Effector memory CD8-positive, alpha-beta T cell (primary cell): ENCODE data around the gene GDPGP1.
A peak's percentile ranks its signal among the peaks of the same experiment; 100 is the strongest.
"Not testable (repeated sequence)": the region's sequence is repeated elsewhere in the genome, so short reads cannot be mapped to it uniquely, and the experiment has no call there.

Experiments used
- ATAC-seq: fragments of 150-1000 bp; cut with Tn5 transposase; replicated peaks from 2 replicates; pipeline ENCODE4 v1.10.0; 2021; ENCODE audit warnings: mild to moderate bottlenecking, moderate library complexity
- DNase-seq, 3 experiments: peaks; one replicate each; pipeline ENCODE4 v3.0.0; 2021
- H3K27ac Mint-ChIP-seq, 2 donors: one replicate each; pipeline ENCODE4 v1.8.0; 2022; ENCODE audit warnings: mild to moderate bottlenecking in 2 of 2, mixed read lengths in 2 of 2, moderate library complexity in 2 of 2
- H3K27me3 Mint-ChIP-seq, 2 donors: one replicate each; pipeline ENCODE4 v1.8.0; 2022; ENCODE audit warnings: mixed read lengths in 2 of 2
- H3K36me3 Mint-ChIP-seq: one replicate; pipeline ENCODE4 v1.8.0; 2022; ENCODE audit warnings: mild to moderate bottlenecking, moderate library complexity, mixed read lengths; ENCODE audit not compliant: insufficient read depth
- H3K4me1 Mint-ChIP-seq, 2 donors: one replicate each; pipeline ENCODE4 v1.8.0; 2022; ENCODE audit warnings: low read depth in 2 of 2, mixed read lengths in 2 of 2
- H3K4me3 Mint-ChIP-seq, 2 donors: one replicate each; pipeline ENCODE4 v1.8.0; 2022; ENCODE audit warnings: mild to moderate bottlenecking in 2 of 2, mixed read lengths in 2 of 2, moderate library complexity in 2 of 2
- H3K9me3 Mint-ChIP-seq, 2 donors: one replicate each; pipeline ENCODE4 v1.8.0; 2022; ENCODE audit warnings: mixed read lengths in 2 of 2

The GDPGP1 gene

DNA sequence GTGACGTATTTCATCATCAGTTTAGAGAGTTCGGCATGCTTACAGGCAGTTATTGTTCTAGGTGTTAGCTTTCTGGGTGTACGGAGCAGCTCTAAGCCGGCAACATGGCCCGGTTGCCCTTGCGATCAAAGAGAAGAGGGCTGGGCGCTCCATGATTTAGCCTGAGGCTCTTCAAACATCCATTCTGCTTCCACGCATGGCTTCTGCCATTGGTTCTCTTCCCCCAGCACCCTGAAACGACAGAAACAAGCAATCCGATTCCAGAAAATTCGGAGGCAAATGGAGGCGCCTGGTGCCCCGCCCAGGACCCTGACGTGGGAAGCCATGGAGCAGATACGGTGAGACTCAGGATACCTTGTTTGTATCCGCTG is 32.0 kb downstream of the GDPGP1 start:
- H3K4me3 Mint-ChIP-seq: peak overlapping the region; percentile 98 to 100

DNA sequence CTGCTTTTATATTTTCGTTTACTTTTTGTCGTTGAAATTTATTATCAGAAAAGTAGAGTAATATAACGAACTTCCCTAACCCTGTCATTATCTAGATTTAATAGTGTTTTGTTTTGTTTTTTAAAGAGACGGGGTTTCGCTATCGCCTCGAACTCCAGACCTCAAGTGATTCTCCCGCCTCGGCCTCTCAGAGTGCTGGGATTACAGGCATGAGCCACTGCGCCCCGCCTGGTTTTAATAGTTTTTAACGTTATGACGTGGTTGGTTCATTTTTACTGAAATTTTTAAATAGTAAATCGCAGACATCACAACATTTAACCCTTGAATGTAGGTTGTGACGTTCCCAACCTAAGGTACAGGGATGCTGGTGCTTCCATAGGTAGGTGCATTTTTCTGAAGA is 32.5 kb downstream of the GDPGP1 start:
- Mint-ChIP-seq H3K9me3 (no peaks in the 10 kb centered on the region), H3K27me3 (no peaks in the 10 kb centered on the region), H3K27ac (peak overlapping the region; percentile 96 to 97), H3K4me1 (peaks cover 45 to 49% of the 10 kb centered on the region in 2 donors), H3K36me3 (peaks cover 45% of the 10 kb centered on the region), H3K4me3 (peak overlapping the region; percentile 98 to 100)
- ATAC-seq (no peak), DNase-seq (peak in 1 of 3 experiments; percentile 21)

More for the DNA sequence above, 32.0 kb downstream of the GDPGP1 start:
- ATAC-seq (peak; percentile 15), DNase-seq (no peak)
- peaks cover 43 to 45% of the 10 kb centered on the region in 2 donors for H3K4me1 Mint-ChIP-seq
- H3K9me3 Mint-ChIP-seq: no peaks in the 10 kb centered on the region
- no peaks in the 10 kb centered on the region for H3K27me3 Mint-ChIP-seq
- H3K36me3 Mint-ChIP-seq: peaks cover 40% of the 10 kb centered on the region
- peak overlapping the region; percentile 96 to 97 for H3K27ac Mint-ChIP-seq

DNA sequence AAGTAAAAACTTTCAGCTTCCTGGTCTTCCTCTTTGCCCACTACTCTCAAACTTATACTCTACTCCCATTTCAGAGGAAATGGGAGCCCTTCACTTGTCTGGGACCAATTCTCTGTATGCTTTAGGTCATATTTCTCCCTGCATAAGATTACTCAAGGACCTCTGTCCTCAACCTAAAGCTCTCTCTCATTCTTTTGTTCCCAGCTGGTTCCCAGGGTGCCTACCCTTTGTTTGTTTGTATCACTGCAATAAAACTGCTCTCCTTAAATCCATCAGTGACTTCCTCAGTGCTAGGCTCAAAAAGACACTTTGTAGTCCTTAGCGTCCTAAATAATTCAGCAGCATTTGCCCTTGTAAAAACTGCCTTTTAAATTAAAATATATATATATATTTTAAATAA is 34.4 kb downstream of the GDPGP1 start:
- Mint-ChIP-seq H3K27ac (peak overlapping the region; percentile 79 to 96), H3K36me3 (peaks cover 62% of the 10 kb centered on the region), H3K4me3 (peak overlapping the region; percentile 98 to 100), H3K4me1 (peaks cover 52 to 61% of the 10 kb centered on the region in 2 donors), H3K27me3 (no peaks in the 10 kb centered on the region), H3K9me3 (no peaks in the 10 kb centered on the region)
- no peak for ATAC-seq
- DNase-seq: no peak

DNA sequence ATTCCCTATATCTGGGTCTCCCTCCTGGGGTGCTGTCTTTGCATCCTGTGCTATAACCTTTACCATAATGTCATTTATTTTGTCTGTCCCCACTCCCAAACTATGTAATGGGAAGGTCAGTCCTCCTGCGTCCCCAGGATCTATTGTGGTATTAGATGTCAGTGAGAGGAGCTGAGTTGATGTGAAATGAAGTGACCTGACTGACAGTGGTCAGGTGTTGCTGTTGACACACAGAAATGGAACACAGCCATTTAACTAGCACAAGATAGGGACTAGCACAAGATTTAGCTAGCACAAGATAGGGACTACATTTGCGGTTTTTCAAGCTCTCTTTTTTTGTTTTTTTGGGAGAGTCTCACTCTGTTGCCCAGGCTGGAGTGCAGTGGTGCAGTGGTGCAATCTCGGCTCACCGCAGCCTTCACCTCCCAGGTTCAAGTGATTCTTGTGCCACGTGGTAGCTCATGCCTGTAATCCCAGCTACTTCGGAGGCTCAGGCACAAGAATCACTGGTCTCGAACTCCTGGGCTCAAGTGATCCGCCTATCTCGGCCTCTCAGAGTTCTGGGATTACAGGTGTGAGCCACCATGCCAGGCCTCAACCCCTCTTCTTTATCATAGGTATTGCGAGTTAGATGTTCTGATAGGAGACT is 36.6 kb downstream of the GDPGP1 start:
- Mint-ChIP-seq H3K9me3 (no peaks in the 10 kb centered on the region), H3K4me3 (peak overlapping the region; percentile 17 to 98), H3K4me1 (peaks cover 51 to 56% of the 10 kb centered on the region in 2 donors), H3K36me3 (peaks cover 70% of the 10 kb centered on the region), H3K27ac (peak overlapping the region; percentile 4 to 84), H3K27me3 (no peaks in the 10 kb centered on the region)
- no peak for DNase-seq
- no peak for ATAC-seq

DNA sequence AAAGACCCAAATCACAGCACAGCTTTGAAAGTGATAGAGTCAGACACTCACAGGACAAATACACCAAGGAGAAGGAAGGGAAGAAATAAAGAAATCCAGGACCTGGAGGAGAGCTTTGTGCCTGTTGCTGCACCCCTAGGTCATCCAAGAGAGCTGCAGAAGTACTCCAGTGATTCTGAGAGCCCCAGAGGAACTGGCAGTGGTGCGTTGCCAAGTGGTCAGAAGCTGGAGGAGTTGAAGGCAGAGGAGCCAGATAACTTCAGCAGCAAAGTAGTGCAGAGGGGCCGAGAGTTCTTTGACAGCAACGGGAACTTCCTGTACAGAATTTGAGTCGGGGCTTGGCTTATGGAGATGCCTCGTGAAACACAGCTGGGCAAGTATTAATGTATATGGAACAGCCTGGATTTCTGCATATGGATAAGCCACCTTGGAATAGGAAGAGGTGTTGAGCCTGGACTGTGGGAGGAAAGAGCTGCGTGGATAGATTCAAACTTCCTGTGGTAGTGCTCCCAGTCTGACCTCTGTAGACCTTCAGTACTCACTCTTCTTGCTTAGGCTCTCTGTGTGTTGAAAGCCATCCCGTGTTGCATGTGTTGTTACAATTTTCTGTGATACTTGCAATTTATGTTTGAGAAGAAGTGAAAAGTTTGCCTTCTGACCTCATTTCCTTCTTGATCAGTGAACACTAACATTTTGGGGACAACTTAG is 37.6 kb downstream of the GDPGP1 start:
- H3K27me3 Mint-ChIP-seq: no peaks in the 10 kb centered on the region
- DNase-seq (no peak), ATAC-seq (no peak)
- no peaks in the 10 kb centered on the region for H3K9me3 Mint-ChIP-seq
- H3K36me3 Mint-ChIP-seq: peaks cover 65% of the 10 kb centered on the region
- H3K27ac Mint-ChIP-seq: peak overlapping the region in 1 of 2 donors; percentile 4
- peaks cover 44 to 50% of the 10 kb centered on the region in 2 donors for H3K4me1 Mint-ChIP-seq
- H3K4me3 Mint-ChIP-seq: no peak overlapping the region

DNA sequence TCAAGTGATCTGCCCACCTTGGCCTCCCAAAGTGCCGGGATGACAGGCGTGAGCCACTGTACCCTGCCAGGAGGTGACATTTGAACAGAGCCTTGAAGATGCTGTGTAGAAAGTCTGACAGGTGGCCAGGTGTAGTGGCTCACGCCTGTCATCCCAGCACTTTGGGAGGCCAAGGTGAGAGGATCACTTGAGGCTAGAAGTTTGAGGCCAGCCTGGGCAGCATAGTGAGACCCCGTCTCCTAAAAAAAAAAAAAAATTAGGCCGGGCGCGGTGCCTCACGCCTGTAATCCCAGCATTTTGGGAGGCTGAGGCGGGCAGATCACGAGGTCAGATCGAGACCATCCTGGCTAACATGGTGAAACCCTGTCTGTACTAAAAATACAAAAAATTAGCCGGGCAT is 44.5 kb downstream of the GDPGP1 start:
- not testable (repeated sequence) for H3K4me1 Mint-ChIP-seq, H3K27ac Mint-ChIP-seq

DNA sequence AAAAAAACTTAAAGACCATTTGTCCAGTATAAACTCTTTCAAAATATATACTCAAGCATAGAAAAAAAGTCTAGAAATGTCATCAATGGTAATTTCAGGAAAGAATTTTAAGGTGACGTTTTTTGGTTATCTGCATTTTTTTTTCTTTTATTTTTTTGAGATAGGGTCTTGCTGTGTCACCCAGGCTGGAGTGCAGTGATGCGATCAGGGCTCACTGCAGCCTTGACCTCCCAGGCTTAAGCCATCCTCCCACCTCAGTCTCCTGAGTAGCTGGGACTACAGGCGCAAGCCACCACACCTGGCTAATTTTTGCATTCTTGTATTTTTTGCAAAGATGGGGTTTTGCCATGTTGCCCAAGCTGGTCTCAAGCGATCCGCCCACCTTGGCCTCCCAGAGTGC is 46.7 kb downstream of the GDPGP1 start:
- H3K27ac Mint-ChIP-seq: peak overlapping the region in 1 of 2 donors; percentile 71
- H3K4me1 Mint-ChIP-seq: not testable (repeated sequence)
- H3K36me3 Mint-ChIP-seq: peaks cover 11% of the 10 kb centered on the region

More for the DNA sequence above, 44.5 kb downstream of the GDPGP1 start:
- not testable (repeated sequence) for ATAC-seq, H3K27me3 Mint-ChIP-seq, DNase-seq, H3K4me3 Mint-ChIP-seq, H3K9me3 Mint-ChIP-seq
- peaks cover 25% of the 10 kb centered on the region for H3K36me3 Mint-ChIP-seq

DNA sequence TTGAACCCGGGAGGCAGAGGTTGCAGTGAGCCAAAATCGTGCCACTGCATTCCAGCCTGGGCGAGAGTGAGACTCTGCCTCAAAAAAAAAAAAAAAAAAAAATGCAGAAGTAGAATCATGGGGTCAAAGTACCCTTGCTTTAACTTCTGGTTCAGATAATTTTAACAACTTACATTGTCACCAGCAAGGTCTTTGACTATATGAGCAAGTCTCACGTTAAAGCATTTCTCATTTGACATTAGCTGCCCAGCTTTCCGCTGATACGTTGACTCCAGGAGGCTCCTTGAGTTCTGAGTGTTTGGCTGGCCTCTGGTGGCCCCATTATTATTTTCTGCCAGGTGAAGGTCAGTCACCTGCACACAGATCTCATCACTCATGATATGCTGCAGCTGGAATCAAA is 47.6 kb downstream of the GDPGP1 start:
- H3K36me3 Mint-ChIP-seq, DNase-seq, H3K27me3 Mint-ChIP-seq, ATAC-seq, H3K9me3 Mint-ChIP-seq, H3K4me3 Mint-ChIP-seq, H3K27ac Mint-ChIP-seq, H3K4me1 Mint-ChIP-seq: not testable (repeated sequence)

More for the DNA sequence above, 46.7 kb downstream of the GDPGP1 start:
- H3K9me3 Mint-ChIP-seq, H3K4me3 Mint-ChIP-seq, DNase-seq, ATAC-seq, H3K27me3 Mint-ChIP-seq: not testable (repeated sequence)

DNA sequence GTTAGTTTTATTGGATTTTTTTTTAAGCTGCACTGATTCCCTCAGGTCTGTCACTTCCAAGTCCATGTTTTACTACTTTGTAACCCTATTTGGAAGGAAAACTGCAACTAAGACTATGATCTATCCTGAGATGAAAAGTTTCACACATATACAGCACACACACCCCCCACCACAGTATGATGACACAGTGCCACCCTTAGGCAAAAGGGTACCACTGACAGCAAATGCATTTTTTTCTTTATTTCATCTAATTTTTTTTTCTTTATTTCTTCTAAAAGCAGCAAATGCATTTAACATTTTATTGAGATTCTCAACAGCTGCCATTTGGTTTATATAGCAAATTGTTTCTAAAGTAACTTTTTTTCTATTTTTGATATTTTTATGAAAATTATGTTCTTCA is 52.7 kb downstream of the GDPGP1 start:
- DNase-seq (peak in 2 of 3 experiments; percentile 20 to 24), ATAC-seq (peak; percentile 88)
- no peaks in the 10 kb centered on the region for H3K27me3 Mint-ChIP-seq
- H3K4me3 Mint-ChIP-seq: no peak overlapping the region
- H3K36me3 Mint-ChIP-seq: no peaks in the 10 kb centered on the region
- no peaks in the 10 kb centered on the region for H3K4me1 Mint-ChIP-seq
- no peaks in the 10 kb centered on the region for H3K9me3 Mint-ChIP-seq
- no peak overlapping the region for H3K27ac Mint-ChIP-seq

DNA sequence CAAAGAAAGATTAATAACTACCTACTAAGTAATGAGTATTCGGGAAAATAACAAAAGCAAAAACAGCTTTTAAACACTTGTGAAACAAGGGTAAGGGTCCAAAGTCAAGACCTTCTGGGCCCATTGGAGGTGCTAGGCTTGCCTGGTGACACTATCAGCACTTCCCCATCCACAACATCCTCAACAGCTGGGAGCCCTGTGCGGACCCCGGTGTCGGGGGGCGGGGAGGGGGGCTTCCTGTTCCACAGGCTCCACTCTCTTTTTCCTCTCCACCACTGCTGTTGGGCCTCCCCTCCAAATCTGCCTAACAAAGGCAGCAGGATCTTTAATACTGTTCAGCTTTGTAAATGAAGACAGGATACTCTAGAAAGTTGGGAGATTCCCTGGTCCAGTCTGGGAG is 53.1 kb downstream of the GDPGP1 start:
- Mint-ChIP-seq H3K4me3 (no peak overlapping the region), H3K4me1 (no peaks in the 10 kb centered on the region), H3K27ac (no peak overlapping the region), H3K27me3 (no peaks in the 10 kb centered on the region), H3K36me3 (no peaks in the 10 kb centered on the region), H3K9me3 (no peaks in the 10 kb centered on the region)
- ATAC-seq (no peak), DNase-seq (no peak)

DNA sequence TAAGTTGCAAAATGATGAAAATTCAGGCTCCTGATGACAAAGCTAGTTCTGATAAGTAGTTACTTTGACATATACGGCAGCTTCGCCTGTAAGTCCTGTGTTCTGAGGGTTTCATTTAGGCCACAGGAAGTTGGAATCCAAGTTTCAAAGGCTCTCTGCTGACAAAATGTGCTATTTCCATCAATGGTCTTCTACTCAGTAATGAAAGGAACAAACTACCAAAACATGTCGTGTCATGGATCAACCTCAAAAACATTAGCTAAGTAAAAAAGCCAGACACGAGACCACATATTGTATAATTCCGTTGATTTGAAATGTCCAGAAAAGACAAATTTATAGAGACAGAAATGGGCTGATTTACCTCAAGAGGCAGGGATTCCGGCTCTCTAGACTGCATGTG is 53.9 kb downstream of the GDPGP1 start:
- Mint-ChIP-seq H3K27ac (no peak overlapping the region), H3K9me3 (no peaks in the 10 kb centered on the region), H3K27me3 (no peaks in the 10 kb centered on the region), H3K4me1 (no peaks in the 10 kb centered on the region), H3K4me3 (no peak overlapping the region), H3K36me3 (no peaks in the 10 kb centered on the region)
- ATAC-seq (no peak), DNase-seq (no peak)

DNA sequence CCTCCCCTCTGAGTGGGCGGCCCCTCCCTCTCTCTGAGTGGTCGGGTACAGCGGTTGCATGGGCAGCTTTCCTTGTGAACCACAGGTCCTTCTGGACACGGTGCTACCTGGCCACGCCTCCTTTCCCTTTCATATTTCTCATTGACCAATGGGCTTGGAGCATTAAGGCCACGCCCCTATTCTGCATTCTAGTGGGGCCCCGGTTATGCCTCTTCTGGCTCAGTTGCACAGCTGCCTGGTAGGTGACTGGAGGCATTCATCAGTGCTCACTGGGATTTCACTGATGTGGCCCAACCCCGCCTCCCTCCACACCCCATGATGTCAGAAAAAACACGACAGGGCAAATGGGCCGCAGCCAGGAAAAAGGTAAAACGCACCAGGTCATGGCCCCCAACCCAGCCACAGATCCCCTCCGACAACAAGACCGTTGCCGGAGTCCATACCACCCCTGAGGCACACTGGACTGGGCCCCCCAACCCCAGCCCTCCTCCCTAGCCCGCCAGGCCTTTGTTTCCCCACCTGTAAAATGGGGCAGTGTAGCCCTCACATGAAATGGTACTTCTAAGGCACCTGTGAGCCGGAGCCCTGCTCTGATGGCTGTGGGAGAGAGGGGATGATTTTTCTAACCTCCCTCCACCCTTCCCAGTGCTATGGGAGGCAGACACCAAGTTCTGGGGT is 57.8 kb downstream of the GDPGP1 start:
- Mint-ChIP-seq H3K27ac (no peak overlapping the region), H3K36me3 (no peaks in the 10 kb centered on the region), H3K9me3 (no peaks in the 10 kb centered on the region), H3K27me3 (peaks cover 7 to 18% of the 10 kb centered on the region in 2 donors), H3K4me3 (no peak overlapping the region), H3K4me1 (peaks cover 5 to 7% of the 10 kb centered on the region in 2 donors)
- DNase-seq: no peak
- ATAC-seq: no peak

DNA sequence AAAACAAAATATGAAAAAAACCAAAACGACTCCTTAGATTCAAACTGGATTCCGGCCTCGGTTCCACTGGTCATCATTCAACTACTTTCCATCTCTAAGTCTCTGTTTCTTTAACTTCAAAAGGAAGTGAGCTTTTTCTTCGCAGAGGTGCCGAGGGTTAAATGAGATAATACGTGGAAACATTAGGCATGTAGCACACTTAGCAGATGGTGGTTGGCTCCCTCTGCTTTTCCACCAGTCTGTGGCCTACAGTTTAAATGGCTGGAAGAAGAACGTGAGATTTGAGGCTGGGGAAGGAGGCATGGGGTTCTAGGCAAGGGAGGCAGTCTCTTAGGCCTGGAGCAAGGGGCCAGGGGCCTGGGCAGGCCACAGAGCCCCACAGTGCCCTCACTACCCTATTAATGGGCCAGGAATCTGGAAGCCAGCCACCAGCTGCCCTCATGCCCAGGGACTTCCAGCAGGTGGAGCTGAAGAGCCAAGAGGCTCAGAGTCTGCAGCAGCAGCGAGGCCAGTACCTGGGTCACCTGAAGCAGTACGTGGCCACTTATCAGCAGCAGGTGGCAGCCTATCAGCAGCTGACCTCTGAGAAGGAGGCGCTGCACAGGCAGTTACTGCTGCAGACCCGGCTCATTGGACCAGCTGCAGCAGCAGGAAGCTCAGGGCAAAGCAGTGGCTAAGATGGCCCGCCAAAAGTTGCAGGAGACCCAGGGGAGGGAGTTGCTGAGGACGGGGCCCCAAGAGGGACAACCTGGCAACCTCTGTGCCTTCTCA is 59.2 kb downstream of the GDPGP1 start:
- H3K4me1 Mint-ChIP-seq, H3K4me3 Mint-ChIP-seq, H3K9me3 Mint-ChIP-seq, H3K36me3 Mint-ChIP-seq: not testable (repeated sequence)
- DNase-seq (peak; percentile 66 to 76 (median 67)), ATAC-seq (peak; percentile 59)
- H3K27me3 Mint-ChIP-seq: peaks cover 7 to 18% of the 10 kb centered on the region in 2 donors
- peak overlapping the region in 1 of 2 donors; percentile 51 for H3K27ac Mint-ChIP-seq
